Tibial nerve (tissue), 4 donors: Measurements from ENCODE around the gene TLR9. TPM values are rescaled to one million over a fixed set of nuclear protein-coding genes. Genes with fewer than 3 reads are reported as not detected.

Source experiments
- DNase-seq, 2 donors: peaks; one replicate each; pipeline ENCODE4 v3.0.0-alpha.2; 2019; ENCODE audit warnings: low spot score in 2 of 2
- H3K27ac ChIP-seq, 4 donors: fragments of 200-600 bp; sonication (generic) in 3 of 4; one replicate each; pipeline ENCODE4 v1.5.1; 2017 to 2019; ENCODE audit warnings: mild to moderate bottlenecking in 1 of 4
- H3K27me3 ChIP-seq, 2 donors: fragments of 200-600 bp; sonication (generic) in 1 of 2; one replicate each; pipeline versions ENCODE4 v1.5.1 to v1.6.0; 2017 to 2019
- H3K36me3 ChIP-seq, 3 donors: fragments of 200-600 bp; sonication (generic); one replicate each; pipeline ENCODE4 v1.5.1; 2018 to 2019
- H3K4me1 ChIP-seq, 4 donors: fragments of 200-600 bp; sonication (generic) in 3 of 4; one replicate each; pipeline ENCODE4 v1.5.1; 2017 to 2019
- H3K4me3 ChIP-seq, 4 donors: fragments of 200-600 bp; sonication (generic) in 3 of 4; one replicate each; pipeline ENCODE4 v1.5.1; 2017 to 2019; ENCODE audit warnings: mild to moderate bottlenecking in 1 of 4, moderate library complexity in 1 of 4
- H3K9me3 ChIP-seq, 4 donors: fragments of 200-600 bp; sonication (generic) in 3 of 4; one replicate each; pipeline ENCODE4 v1.5.1; 2017 to 2019
- EP300 ChIP-seq, 2 donors: sonication (generic); formaldehyde crosslinking; IDR thresholded peaks; one replicate each; pipeline ENCODE4 v1.6.1; 2017; ENCODE audit warnings: antibody characterized with exemption in 2 of 2, mild to moderate bottlenecking in 1 of 2
- POLR2A ChIP-seq, 2 donors: fragments of 450-650 bp; IDR thresholded peaks; one replicate each; pipeline ENCODE4 v1.6.1; 2017; ENCODE audit warnings: antibody characterized with exemption in 2 of 2, mild to moderate bottlenecking in 2 of 2, moderate library complexity in 2 of 2
- WGBS, 2 donors: methylation state at CpG; one replicate each; pipeline ENCODE4 v1.1.5; 2018; 5-methylcytosine and 5-hydroxymethylcytosine counted together
- small RNA-seq: library from RNA; depleted of rRNA; stranded (forward); fragments of <200 nt; gene quantifications from one replicate; pipeline ENCODE3, GENCODE V24; 2016
- total RNA-seq, 4 donors: library from RNA; depleted of rRNA; stranded (reverse); fragments of >200 nt; gene quantifications; one replicate each; pipeline ENCODE4 v1.1.0, GENCODE V29; 2016
- TF ChIP-seq, protein P1 (sequence below), 5 experiments: fragments of 200-600 bp in 3 of 5; fragments of 450-650 bp in 2 of 5; sonication (generic) in 3 of 5; IDR thresholded peaks; one replicate each; pipeline ENCODE4 v1.5.1; 2016 to 2019; ENCODE audit warnings: antibody characterized with exemption in 5 of 5, mild to moderate bottlenecking in 3 of 5, moderate library complexity in 2 of 5

The TLR9 gene
- total RNA-seq, 4 donors from 2014 or later: 0.30 to 0.39 TPM; not detected in 2

GRCh38 chr3:52172262-52172757 lies 53.1 kb downstream of the TLR9 start:
- TF ChIP-seq EP300 (IDR thresholded peaks at IDR 0.05) (no peak), POLR2A (IDR thresholded peaks at IDR 0.05) (no peak)
- TF ChIP-seq, protein P1, sequence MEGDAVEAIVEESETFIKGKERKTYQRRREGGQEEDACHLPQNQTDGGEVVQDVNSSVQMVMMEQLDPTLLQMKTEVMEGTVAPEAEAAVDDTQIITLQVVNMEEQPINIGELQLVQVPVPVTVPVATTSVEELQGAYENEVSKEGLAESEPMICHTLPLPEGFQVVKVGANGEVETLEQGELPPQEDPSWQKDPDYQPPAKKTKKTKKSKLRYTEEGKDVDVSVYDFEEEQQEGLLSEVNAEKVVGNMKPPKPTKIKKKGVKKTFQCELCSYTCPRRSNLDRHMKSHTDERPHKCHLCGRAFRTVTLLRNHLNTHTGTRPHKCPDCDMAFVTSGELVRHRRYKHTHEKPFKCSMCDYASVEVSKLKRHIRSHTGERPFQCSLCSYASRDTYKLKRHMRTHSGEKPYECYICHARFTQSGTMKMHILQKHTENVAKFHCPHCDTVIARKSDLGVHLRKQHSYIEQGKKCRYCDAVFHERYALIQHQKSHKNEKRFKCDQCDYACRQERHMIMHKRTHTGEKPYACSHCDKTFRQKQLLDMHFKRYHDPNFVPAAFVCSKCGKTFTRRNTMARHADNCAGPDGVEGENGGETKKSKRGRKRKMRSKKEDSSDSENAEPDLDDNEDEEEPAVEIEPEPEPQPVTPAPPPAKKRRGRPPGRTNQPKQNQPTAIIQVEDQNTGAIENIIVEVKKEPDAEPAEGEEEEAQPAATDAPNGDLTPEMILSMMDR (IDR thresholded peaks at IDR 0.05): no peak
- DNase-seq: no peak
- WGBS, 2 donors: 79 to 80% methylated on average over 1 to 3 of the region's 5 CpGs

DNA sequence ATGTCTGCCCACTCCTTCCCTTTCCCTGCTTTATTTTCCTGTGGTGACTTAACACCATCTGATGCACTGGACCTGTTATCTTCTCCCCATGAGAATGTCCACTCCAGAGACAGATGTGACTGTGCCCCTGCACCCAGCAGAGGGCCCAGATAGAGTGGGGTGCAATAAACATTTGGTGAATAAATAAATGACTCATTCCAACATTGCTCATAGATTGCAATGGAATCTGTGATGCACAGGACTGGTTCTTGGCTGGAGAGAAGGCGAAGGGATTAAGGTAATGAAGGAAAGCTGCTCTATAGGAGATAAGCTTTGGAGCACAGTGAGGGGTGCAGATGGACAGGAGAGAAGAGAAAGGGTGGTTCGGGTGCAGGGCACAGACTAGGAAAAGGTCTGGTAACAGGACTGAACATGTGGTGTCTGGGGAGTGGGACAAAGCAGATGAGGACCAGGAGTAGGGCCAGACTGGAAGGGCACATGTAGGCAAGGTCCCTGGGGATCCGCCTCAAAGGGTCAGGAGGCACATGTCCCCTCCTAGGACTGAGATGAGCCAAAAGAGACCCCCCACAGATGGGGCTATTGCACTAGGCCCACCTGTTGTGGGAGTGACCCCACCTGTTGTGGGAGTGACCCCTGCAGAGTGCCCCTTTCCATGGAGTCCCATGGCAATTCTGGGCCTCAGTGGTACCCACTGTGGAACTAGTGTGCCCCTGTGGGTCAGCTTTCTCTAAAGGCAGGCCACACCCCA lies 53.8 kb downstream of the TLR9 start:
- H3K9me3 ChIP-seq: no peaks in the 10 kb centered on the region
- no peak overlapping the region for H3K27ac ChIP-seq
- H3K4me1 ChIP-seq: no peaks in the 10 kb centered on the region
- no peak for TF ChIP-seq EP300 (IDR thresholded peaks at IDR 0.05)
- TF ChIP-seq, protein P1 (IDR thresholded peaks at IDR 0.05): no peak
- no peak for TF ChIP-seq POLR2A (IDR thresholded peaks at IDR 0.05)
- H3K4me3 ChIP-seq: no peak overlapping the region
- no peaks in the 10 kb centered on the region for H3K27me3 ChIP-seq
- 84 to 91% methylated on average over 3 of the region's 3 CpGs for WGBS, 2 donors
- H3K36me3 ChIP-seq: no peaks in the 10 kb centered on the region
- no peak for DNase-seq

More at GRCh38 chr3:52172262-52172757, 53.1 kb downstream of the TLR9 start:
- H3K9me3 ChIP-seq: no peaks in the 10 kb centered on the region
- H3K27ac ChIP-seq: no peak overlapping the region
- H3K36me3 ChIP-seq: no peaks in the 10 kb centered on the region
- H3K4me3 ChIP-seq: no peak overlapping the region
- peaks cover 0 to 1% (median 0%) of the 10 kb centered on the region in 4 donors for H3K4me1 ChIP-seq
- H3K27me3 ChIP-seq: no peaks in the 10 kb centered on the region

Small RNA genes lying within 50 kb of the gene (small RNA-seq; reads per million reads assigned to genes)
- 341 reads per million, percentile 97 among the genes with 10 or more reads in this experiment for gene MIRLET7G

Other genes with a start within 250 kb of the TLR9 start
- gene ACY1, start 242.1 kb downstream of the TLR9 start, total RNA-seq: 10 to 100 TPM; 32.2 to 61.0 (median 45.6) TPM
- gene RPL29, start 229.8 kb downstream of the TLR9 start, total RNA-seq: 1,000 to 10,000 TPM in 3 of 4 donors, 100 to 1,000 TPM in 1; 809 to 1,472 (median 1,336) TPM
- 10 to 100 TPM in 3 of 4 donors, 1 to 10 TPM in 1; 8.1 to 15.0 (median 11.5) TPM for gene DUSP7, start 169.1 kb downstream of the TLR9 start, total RNA-seq
- 1 to 10 TPM in 3 of 4 donors, under 1 TPM in 1; 0.84 to 3.1 (median 2.4) TPM for gene POC1A, start 71.2 kb downstream of the TLR9 start, total RNA-seq
- gene ALAS1, start 27.5 kb downstream of the TLR9 start, total RNA-seq: 10 to 100 TPM; 26.1 to 37.1 (median 32.0) TPM
- gene TWF2, start 13.5 kb upstream of the TLR9 start, total RNA-seq: 10 to 100 TPM; 59.2 to 72.9 (median 60.4) TPM
- gene PPM1M, start 20.1 kb upstream of the TLR9 start, total RNA-seq: 10 to 100 TPM; 25.8 to 35.1 (median 27.8) TPM
- 10 to 100 TPM; 42.1 to 52.9 (median 48.6) TPM for gene WDR82, start 53.0 kb upstream of the TLR9 start, total RNA-seq
- 10 to 100 TPM in 3 of 4 donors, 1 to 10 TPM in 1; 5.4 to 27.1 (median 19.9) TPM for gene GLYCTK, start 62.2 kb upstream of the TLR9 start, total RNA-seq
- gene DNAH1, start 90.7 kb upstream of the TLR9 start, total RNA-seq: 10 to 100 TPM; 12.0 to 26.1 (median 15.5) TPM
- gene BAP1, start 184.4 kb upstream of the TLR9 start, total RNA-seq: 10 to 100 TPM; 39.1 to 77.7 (median 64.5) TPM
- gene PHF7, start 185.0 kb upstream of the TLR9 start, total RNA-seq: 10 to 100 TPM in 2 of 4 donors, 1 to 10 TPM in 2; 7.2 to 23.5 (median 12.1) TPM
- gene SEMA3G, start 219.5 kb upstream of the TLR9 start, total RNA-seq: 10 to 100 TPM; 11.5 to 67.5 (median 32.7) TPM
- 100 to 1,000 TPM; 235 to 624 (median 535) TPM for gene TNNC1, start 228.4 kb upstream of the TLR9 start, total RNA-seq
- gene NISCH, start 230.0 kb upstream of the TLR9 start, total RNA-seq: 100 to 1,000 TPM; 192 to 305 (median 232) TPM